GM13976 (cell line): ENCODE results near the gene MAN1B1.

Experiments
- DNase-seq: peaks from one replicate; pipeline ENCODE4 v3.0.0; 2012; ENCODE audit warnings: low spot score
- CTCF ChIP-seq: IDR thresholded peaks from 2 replicates; pipeline ENCODE4 v1.5.1; 2012; ENCODE audit warnings: borderline replicate concordance, mild to moderate bottlenecking; ENCODE audit not compliant: insufficient read depth; ENCODE audit errors: extremely low read depth, missing control alignments, control extremely low read depth
- in situ Hi-C: fragments of 300-500 bp; cut with MboI; formaldehyde crosslinking; loops from one replicate; pipeline ENCODE4 v1.12.0; 2022; ENCODE audit warnings: low sequenced_read_pairs, mixed read lengths, inconsistent platforms; ENCODE audit not compliant: unreplicated experiment

MAN1B1 gene

DNA sequence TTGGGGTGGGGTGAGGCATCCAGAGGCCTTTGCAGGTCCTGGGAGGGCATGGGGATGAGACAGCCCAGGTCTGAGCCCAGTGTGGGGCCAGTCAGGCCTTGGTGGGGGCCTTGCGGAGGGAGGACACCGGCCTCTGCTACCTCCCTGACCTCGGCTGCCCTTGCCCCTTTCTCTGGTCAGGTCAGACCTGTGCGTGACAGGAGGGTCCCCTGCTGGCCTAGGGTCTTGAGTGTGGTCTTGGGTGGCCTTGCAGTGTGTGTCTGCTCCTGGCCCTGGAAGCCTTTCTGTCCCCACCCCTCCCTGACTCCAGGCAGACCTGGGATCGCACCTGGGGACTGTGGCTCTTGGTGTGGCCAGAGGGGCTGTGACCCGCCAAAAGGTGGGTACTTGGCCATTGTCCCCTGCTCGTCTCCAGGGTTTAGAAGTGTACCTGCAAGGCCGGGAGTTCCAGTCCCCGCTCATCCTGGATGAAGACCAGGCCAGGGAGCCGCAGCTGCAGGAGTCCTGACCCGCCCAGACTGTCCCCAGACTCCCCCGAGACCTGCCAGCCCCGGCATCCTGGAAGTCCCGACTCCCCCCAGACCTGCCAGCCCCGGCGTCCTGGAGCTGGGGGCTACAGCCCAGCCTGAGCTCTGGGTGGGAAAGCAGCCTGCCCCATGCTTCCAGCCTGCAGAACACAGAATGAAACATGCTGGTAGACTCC is 4.4 kb upstream of the MAN1B1 start:
- no peak for DNase-seq
- TF ChIP-seq CTCF = no peak
- in situ Hi-C loops = no loop called here

DNA sequence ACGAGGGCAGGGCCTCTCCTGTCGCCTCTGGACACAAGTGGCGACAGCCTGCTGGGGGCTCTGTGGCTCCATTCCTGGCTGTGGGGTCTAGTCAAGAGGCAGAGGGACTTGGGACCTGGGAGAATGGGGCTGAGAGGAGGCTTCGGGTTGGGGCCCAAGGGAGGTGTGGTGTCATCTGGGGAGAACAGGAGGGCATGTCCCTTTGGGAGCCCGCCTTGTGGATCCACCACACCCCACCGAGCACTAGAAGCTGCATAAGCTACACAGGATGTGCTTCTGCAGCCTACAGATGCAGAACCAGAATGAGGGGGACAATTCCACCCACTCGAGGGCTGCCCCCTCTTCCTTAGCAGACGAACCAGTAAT is 3.9 kb upstream of the MAN1B1 start:
- no peak for DNase-seq
- in situ Hi-C loops = no loop called here
- TF ChIP-seq CTCF = no peak

GRCh38 chr9:137083394-137084004 is 3.3 kb upstream of the MAN1B1 start:
- no peak for DNase-seq
- no peak for TF ChIP-seq CTCF
- in situ Hi-C loops = no loop called here

- DNase-seq = no peak
- in situ Hi-C loops = no loop called here
- no peak for TF ChIP-seq CTCF
Observed at GRCh38 chr9:137084526-137084925, 2.3 kb upstream of the MAN1B1 start.

- DNase-seq = no peak
- in situ Hi-C loops = no loop called here
Observed at GRCh38 chr9:137085920-137086530, 760 bp upstream of the MAN1B1 start.

DNA sequence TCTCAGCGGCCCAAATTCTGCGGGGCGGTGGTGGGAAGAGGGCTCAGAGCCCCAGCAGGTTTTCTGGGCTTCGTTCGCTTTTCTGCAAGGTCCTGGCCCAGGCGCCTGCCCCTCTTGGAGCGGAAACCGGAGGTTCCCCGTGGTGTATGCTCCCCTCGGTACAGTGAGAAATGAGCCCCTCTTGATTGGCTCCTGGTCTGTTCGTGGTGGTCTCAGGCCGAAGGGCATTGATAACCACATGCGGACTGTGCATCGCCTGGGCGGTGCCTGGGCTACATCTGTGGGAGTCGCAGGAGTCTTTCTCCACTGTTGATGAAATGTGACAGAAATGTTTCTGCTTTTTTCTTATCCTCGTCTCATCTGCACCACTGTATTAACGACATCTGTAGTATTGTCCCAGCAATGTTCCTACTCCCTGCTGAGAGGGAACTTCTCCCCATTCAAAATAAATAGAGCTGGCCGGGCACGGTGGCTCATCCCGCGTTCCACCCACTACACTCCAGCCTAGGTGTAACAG is 682 bp downstream of the MAN1B1 start:
- DNase-seq = no peak
- in situ Hi-C loops = no loop called here

More at GRCh38 chr9:137085920-137086530, 760 bp upstream of the MAN1B1 start:
- TF ChIP-seq CTCF = no peak

More for the DNA sequence above, 682 bp downstream of the MAN1B1 start:
- no peak for TF ChIP-seq CTCF
